ENCODE measurements around the gene PPA2. TPM values are rescaled to one million over a fixed set of nuclear protein-coding genes. Genes with fewer than 3 reads are reported as not detected.

PPA2 gene
- total RNA-seq, 1 experiment from 2014 or later = 54.6 TPM

DNA sequence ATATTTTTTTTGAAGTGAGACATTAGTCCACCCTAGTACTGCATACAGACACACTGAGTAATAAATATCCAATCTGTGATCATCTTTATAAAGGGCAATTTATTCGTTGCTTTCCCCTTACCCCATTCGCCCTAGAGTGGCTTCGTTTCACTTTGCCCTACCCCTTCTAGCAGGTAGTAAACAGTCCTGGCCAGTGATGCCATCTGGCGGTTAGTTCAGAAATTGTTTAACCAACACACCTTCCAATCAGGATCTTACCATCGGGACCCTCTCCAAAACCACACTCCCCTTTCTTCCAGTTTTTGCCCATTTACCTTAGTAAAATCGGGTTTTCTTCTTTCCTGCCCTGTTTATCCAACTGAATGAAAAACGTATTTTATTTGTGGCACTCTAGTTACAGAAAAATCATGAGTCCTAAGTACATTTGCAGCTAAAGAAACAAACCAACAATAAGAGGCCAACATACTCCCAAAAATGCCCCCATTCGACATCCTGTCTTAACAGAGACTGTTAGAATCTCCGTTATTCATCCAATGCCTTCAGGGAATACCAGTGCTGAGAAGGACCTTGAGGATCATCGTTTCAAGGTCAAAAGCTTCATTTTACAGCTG lies 2.2 kb downstream of the PPA2 start:
- no TSS peak for BruUV-seq (replicated peaks)
- intact Hi-C loops (cut with micrococcal nuclease; ENCODE audit: unreplicated experiment) = loop anchor here (2.0 kb wide), 1 partner anchor 325 kb away; the partner anchor contains the start of gene TET2
- Histone ChIP-seq H3K4me1 (ENCODE audit: control insufficient read depth, insufficient read depth, low read length) (peaks cover 9% of the 10 kb centered on the region), H3K27me3 (ENCODE audit: control insufficient read depth, insufficient read depth, low read length) (no peaks in the 10 kb centered on the region), H3K4me3 (ENCODE audit: low read depth in 2 of 2, low read length in 2 of 2) (peak overlapping the region; percentile 75 to 79), H3K27ac (ENCODE audit: low read length) (peak overlapping the region; percentile 75), H3K9me3 (ENCODE audit: control insufficient read depth, insufficient read depth, low read depth, low read length) (no peaks in the 10 kb centered on the region), H3K36me3 (ENCODE audit: control insufficient read depth, insufficient read depth, low read length) (peaks cover 5% of the 10 kb centered on the region; the same call in 1 of the 2 replicates)
- DNase-seq (ENCODE audit: low read depth, low spot score) = no peak
- in situ Hi-C loops (cut with HindIII; ENCODE audit: low pct_unique_long_range_greater_than_20kb, low sequenced_read_pairs) = no loop called here
- POLR2A ChIA-PET = no interaction called here
- TF ChIP-seq, protein P1, sequence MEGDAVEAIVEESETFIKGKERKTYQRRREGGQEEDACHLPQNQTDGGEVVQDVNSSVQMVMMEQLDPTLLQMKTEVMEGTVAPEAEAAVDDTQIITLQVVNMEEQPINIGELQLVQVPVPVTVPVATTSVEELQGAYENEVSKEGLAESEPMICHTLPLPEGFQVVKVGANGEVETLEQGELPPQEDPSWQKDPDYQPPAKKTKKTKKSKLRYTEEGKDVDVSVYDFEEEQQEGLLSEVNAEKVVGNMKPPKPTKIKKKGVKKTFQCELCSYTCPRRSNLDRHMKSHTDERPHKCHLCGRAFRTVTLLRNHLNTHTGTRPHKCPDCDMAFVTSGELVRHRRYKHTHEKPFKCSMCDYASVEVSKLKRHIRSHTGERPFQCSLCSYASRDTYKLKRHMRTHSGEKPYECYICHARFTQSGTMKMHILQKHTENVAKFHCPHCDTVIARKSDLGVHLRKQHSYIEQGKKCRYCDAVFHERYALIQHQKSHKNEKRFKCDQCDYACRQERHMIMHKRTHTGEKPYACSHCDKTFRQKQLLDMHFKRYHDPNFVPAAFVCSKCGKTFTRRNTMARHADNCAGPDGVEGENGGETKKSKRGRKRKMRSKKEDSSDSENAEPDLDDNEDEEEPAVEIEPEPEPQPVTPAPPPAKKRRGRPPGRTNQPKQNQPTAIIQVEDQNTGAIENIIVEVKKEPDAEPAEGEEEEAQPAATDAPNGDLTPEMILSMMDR (IDR thresholded peaks at IDR 0.05) = peak; percentile 72
- TF ChIP-seq POLR2AphosphoS5 (IDR thresholded peaks at IDR 0.05; ENCODE audit: low read depth, low read length) = no peak
- peak; percentile 65 for ATAC-seq
- CTCF ChIA-PET = no interaction called here

DNA sequence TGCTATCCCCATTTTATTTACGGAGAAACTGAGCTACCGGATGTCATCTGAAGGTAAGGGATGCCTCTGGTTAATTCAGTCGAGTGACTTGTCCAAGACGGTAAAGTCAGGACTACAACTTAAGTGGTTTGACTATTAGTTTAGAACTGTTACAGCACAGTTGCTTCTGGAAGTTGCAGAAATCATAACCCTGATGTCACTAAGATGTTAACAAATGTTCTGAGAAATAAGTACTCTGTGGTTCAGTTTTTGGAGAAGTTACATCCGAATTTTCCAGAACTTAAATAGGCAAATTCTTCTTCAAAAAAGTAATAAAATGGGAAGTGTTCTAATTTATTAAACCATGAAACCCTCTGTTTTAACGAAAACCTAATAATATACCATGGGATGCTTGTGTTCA lies 3.1 kb downstream of the PPA2 start:
- Histone ChIP-seq H3K9me3 (ENCODE audit: control insufficient read depth, insufficient read depth, low read depth, low read length) (no peaks in the 10 kb centered on the region), H3K4me1 (ENCODE audit: control insufficient read depth, insufficient read depth, low read length) (peaks cover 9% of the 10 kb centered on the region), H3K27ac (ENCODE audit: low read length) (no peak overlapping the region), H3K4me3 (ENCODE audit: low read depth in 2 of 2, low read length in 2 of 2) (no peak overlapping the region), H3K36me3 (ENCODE audit: control insufficient read depth, insufficient read depth, low read length) (peaks cover 5% of the 10 kb centered on the region; the same call in 1 of the 2 replicates), H3K27me3 (ENCODE audit: control insufficient read depth, insufficient read depth, low read length) (no peaks in the 10 kb centered on the region)
- TF ChIP-seq, protein P2, sequence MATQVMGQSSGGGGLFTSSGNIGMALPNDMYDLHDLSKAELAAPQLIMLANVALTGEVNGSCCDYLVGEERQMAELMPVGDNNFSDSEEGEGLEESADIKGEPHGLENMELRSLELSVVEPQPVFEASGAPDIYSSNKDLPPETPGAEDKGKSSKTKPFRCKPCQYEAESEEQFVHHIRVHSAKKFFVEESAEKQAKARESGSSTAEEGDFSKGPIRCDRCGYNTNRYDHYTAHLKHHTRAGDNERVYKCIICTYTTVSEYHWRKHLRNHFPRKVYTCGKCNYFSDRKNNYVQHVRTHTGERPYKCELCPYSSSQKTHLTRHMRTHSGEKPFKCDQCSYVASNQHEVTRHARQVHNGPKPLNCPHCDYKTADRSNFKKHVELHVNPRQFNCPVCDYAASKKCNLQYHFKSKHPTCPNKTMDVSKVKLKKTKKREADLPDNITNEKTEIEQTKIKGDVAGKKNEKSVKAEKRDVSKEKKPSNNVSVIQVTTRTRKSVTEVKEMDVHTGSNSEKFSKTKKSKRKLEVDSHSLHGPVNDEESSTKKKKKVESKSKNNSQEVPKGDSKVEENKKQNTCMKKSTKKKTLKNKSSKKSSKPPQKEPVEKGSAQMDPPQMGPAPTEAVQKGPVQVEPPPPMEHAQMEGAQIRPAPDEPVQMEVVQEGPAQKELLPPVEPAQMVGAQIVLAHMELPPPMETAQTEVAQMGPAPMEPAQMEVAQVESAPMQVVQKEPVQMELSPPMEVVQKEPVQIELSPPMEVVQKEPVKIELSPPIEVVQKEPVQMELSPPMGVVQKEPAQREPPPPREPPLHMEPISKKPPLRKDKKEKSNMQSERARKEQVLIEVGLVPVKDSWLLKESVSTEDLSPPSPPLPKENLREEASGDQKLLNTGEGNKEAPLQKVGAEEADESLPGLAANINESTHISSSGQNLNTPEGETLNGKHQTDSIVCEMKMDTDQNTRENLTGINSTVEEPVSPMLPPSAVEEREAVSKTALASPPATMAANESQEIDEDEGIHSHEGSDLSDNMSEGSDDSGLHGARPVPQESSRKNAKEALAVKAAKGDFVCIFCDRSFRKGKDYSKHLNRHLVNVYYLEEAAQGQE (IDR thresholded peaks at IDR 0.05; ENCODE audit: insufficient read depth in 1 of 2, low read depth in 2 of 2, low read length in 1 of 2) = no peak
- TF ChIP-seq TCF7L2 (IDR thresholded peaks at IDR 0.05; ENCODE audit: low read depth, low read length) = no peak
- no TSS peak for BruUV-seq (replicated peaks)
- ChIA-PET POLR2A (interaction anchor here (0.5 kb wide), 1 partner anchor 1540 kb away, joined by 4 read pairs; no protein-coding TSS in a partner anchor), CTCF (no interaction called here)
- no peak for ATAC-seq
- no peak for DNase-seq (ENCODE audit: low read depth, low spot score)
- intact Hi-C loops (cut with micrococcal nuclease; ENCODE audit: unreplicated experiment) (no loop called here), in situ Hi-C loops (cut with HindIII; ENCODE audit: low pct_unique_long_range_greater_than_20kb, low sequenced_read_pairs) (no loop called here)

DNA sequence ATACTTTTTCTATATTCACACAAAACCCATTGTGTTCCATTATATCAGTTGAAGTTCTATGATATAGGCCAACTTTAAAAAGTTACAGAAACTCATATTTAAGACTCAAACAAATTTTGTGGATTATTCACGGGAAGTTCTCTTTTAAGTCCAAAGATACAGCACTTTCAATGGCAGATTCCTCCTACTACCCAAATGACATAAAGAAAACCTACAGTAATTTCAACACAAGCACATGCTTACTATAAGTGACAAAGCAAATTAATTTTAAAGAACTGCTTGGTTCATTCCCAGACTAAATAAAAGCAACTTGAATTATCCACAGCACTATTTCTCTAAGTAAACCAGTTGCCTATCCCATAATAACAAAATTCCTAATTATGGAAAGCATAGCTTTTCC lies 4.1 kb downstream of the PPA2 start:
- ATAC-seq = no peak
- no TSS peak for BruUV-seq (replicated peaks)
- DNase-seq (ENCODE audit: low read depth, low spot score) = no peak
- ChIA-PET CTCF (no interaction called here), POLR2A (no interaction called here)
- Histone ChIP-seq H3K27ac (ENCODE audit: low read length) (no peak overlapping the region), H3K27me3 (ENCODE audit: control insufficient read depth, insufficient read depth, low read length) (no peaks in the 10 kb centered on the region), H3K4me1 (ENCODE audit: control insufficient read depth, insufficient read depth, low read length) (peaks cover 9% of the 10 kb centered on the region), H3K4me3 (ENCODE audit: low read depth in 2 of 2, low read length in 2 of 2) (no peak overlapping the region), H3K36me3 (ENCODE audit: control insufficient read depth, insufficient read depth, low read length) (peaks cover 5% of the 10 kb centered on the region; the same call in 1 of the 2 replicates), H3K9me3 (ENCODE audit: control insufficient read depth, insufficient read depth, low read depth, low read length) (no peaks in the 10 kb centered on the region)
- no peak for TF ChIP-seq POLR2AphosphoS5 (IDR thresholded peaks at IDR 0.05; ENCODE audit: low read depth, low read length)
- TF ChIP-seq SIN3A (IDR thresholded peaks at IDR 0.05; ENCODE audit: borderline replicate concordance, insufficient read depth, low read depth, low read length) = no peak
- TF ChIP-seq, protein P1 (IDR thresholded peaks at IDR 0.05) = no peak
- no peak for TF ChIP-seq TCF7L2 (IDR thresholded peaks at IDR 0.05; ENCODE audit: low read depth, low read length)
- TF ChIP-seq, protein P2 (IDR thresholded peaks at IDR 0.05; ENCODE audit: insufficient read depth in 1 of 2, low read depth in 2 of 2, low read length in 1 of 2) = no peak
- intact Hi-C loops (cut with micrococcal nuclease; ENCODE audit: unreplicated experiment) = no loop called here
- in situ Hi-C loops (cut with HindIII; ENCODE audit: low pct_unique_long_range_greater_than_20kb, low sequenced_read_pairs) = no loop called here
